Stromal cell of bone marrow (primary cell): ENCODE measurements around the gene SEPTIN11.
A peak's percentile ranks its signal among the peaks of the same experiment; 100 is the strongest.
"Not testable (repeated sequence)": the region's sequence is repeated elsewhere in the genome, so short reads cannot be mapped to it uniquely, and the experiment has no call there.

Experiments used
- DNase-seq: peaks from one replicate; pipeline ENCODE4 v3.0.0-alpha.2; 2012; ENCODE audit warnings: low read depth

The SEPTIN11 gene

GRCh38 chr4:76952071-76952470 is 2.5 kb downstream of the SEPTIN11 start:
- DNase-seq = no peak

DNA sequence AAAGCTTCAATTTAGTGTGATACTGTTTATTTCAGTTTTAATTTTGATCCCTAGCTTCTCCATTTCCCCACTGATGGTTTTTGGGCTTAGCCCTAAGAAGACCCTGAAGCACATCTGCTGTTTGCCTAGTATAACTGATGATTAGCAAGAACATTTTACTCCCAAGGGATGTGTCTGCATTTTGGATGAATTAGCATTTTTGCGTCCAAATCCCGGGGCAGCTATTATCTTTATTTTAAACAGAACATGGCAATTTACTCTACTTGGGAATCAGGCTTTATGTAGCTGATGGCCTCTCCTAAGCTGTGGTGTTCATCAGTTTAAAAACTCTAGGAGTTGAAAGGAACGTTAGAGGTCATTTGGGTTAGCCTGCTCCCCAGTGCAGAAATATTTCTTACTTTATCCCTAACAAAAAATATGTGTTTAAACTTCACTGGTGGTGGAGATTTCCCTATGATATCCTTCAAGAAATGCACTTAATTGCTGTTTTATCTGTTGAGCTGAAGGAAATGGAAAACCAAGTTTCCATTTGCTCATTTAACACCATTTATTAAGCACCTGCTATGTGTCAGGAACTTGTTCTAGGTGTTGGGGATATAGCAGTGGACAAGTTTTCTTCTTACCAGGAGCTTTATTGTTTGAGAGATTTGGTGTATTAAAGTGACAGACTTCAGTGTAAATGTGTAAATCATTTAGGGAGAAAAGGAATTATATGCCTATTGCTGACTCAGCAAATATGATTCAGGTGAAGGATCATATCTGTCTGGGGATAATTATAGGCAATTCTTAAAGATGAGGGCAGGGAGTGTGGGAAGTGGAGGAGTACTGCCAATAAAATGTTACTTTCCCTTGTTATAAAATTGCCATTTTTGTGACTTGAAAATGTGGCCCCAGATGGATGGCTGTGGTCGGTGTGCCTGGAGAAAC is 3.4 kb downstream of the SEPTIN11 start:
- DNase-seq = no peak

DNA sequence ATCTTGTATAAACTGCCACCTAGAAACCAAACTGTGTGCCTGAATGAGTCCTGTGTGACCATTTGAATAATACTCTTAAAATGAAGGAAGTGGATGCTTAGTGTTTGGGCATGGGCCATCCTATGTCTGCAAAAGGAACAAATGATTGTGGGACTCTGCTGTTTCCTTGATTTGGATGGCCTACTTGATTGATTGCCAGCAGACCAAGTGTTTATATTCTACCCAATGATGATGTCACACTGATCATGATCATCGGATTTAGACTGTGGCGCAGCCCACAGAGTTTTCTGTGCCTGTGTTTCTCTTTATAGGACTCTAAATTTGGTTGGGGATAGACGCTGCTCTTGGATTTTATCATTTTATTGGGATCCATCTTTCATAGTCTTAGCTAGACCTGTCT is 4.4 kb downstream of the SEPTIN11 start:
- DNase-seq = no peak

GRCh38 chr4:76954489-76954888 is 4.9 kb downstream of the SEPTIN11 start:
- no peak for DNase-seq

DNA sequence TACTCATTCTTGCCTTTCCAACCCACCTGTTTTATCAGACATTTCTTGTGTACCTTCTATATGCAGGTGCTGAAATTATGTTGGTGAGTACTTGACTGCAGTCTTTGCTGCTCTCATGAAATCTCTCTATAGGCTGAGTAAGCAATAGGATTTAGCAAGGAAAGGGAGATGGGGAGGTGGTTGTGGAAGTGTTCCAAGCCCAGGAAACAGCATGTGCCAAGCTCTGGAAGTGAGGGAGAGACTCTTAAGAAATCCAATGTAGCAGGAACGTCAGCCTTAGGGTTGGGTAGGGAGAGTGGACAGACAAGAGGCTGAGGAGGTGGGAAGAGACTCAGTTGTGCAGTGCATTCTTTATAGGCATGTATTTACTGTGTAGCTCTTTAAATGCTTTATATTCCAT is 5.6 kb downstream of the SEPTIN11 start:
- DNase-seq = no peak

DNA sequence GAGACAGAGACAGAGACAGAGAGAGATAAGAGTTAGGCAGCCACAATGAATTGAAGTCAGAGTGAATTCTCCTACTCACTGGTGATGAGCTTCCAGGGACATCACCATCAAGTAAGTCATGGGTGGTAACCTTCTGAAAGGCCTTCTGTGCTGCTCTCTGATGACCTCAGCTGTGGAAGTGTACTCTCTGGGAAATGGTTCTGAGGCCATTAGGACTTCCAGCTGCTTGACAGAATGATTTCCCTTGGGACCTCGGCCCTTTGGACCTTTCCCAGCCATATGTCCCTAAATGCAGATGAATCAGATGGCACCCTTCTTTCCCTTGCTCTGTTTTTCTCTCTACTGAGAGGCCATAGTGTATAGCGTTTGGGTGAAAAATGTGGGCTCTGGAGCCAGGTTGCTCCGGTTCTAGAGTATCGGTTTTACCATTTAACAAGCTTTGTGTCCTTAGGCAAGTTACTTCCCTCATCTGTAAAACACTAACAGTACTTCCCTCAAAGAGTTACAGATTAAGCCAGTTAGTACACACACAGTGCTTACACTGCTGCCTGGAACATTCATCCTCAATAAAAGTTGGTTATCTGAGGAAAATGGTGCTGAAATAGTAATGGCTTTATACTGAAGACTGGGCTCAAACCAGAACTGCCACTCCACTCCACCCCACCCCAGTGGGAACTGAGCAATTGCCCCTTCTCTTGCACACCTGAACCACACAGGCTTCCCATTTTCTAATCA is 7.6 kb downstream of the SEPTIN11 start:
- no peak for DNase-seq

DNA sequence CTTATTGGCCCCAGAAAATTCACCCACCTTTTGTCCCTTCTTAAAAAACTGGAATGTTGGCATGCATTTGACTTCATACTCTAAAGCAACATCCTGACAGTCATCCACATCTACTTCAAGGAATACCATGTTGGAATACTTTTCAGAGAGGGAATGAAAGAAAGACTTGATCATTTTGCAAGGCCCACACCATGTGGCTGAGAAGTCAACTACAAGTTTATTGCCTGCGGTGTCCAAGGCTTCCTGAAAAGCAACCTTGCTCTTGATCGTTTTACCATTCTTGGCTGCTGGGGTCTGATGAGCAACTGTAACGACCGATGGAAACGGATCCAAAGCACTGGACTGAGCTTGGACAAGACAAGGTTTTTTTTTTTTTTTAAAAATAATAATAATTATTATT is 9.3 kb downstream of the SEPTIN11 start:
- DNase-seq = no peak

GRCh38 chr4:76960014-76960413 is 10.5 kb downstream of the SEPTIN11 start:
- DNase-seq = no peak

DNA sequence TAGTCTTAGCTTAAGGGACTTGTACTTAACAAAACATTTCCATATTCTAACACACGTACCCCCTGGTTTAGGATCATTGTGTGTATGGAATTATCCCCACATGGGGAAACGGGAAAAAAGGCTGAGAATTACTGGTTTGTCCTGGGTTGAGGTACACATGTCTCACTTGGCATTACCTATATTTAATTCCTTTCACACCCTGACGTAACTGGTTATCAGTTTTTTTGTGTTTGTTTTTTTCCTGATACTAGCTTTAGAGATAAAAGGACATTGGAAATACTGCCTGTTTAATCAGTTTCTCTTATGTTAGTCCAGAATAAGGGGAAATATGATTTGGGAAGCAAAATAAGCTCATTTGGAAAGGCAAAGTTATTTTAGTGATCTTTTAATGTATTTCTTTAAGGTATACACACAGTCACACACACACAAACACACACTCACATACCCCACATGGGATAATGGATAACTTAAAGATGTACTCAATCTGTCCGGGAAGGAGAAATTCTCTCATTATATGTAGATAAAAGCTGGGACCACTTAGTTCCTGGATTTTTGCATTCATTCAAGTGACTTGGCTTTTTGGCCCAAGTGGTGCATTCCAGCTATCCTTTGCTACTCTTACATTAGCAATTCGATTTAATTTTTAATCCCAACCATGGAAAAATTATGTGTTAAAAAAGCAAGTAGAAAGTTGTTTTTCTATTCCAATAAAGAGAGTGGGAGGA is 13.0 kb downstream of the SEPTIN11 start:
- DNase-seq = no peak

- DNase-seq = no peak
These were observed 13.7 kb downstream of the SEPTIN11 start for GRCh38 chr4:76963131-76963750.

GRCh38 chr4:76963927-76964326 is 14.4 kb downstream of the SEPTIN11 start:
- not testable (repeated sequence) for DNase-seq

DNA sequence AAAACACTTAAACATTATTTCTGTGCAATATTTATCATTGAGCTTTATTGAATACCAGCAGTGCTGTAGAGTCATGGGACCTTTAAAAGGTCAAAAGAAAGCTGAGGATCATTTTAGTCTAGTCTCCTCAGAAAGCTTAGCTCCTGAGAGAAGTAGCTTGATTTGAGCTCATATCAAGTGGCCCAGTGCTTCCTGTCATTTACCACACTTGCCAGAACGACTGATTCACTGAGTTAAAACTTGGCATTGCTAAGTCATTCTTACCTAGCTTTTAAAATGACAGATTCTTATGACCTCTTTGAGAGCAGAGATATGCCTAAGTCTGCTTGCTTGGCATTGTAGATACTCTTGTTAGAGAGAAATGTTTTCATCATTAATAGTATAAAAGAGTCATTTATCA is 15.2 kb downstream of the SEPTIN11 start:
- no peak for DNase-seq

GRCh38 chr4:76965866-76966579 is 16.5 kb downstream of the SEPTIN11 start:
- DNase-seq = no peak

GRCh38 chr4:76968937-76969336 is 19.4 kb downstream of the SEPTIN11 start:
- DNase-seq = no peak

- no peak for DNase-seq
These were observed 19.9 kb downstream of the SEPTIN11 start for GRCh38 chr4:76969495-76969894.

DNA sequence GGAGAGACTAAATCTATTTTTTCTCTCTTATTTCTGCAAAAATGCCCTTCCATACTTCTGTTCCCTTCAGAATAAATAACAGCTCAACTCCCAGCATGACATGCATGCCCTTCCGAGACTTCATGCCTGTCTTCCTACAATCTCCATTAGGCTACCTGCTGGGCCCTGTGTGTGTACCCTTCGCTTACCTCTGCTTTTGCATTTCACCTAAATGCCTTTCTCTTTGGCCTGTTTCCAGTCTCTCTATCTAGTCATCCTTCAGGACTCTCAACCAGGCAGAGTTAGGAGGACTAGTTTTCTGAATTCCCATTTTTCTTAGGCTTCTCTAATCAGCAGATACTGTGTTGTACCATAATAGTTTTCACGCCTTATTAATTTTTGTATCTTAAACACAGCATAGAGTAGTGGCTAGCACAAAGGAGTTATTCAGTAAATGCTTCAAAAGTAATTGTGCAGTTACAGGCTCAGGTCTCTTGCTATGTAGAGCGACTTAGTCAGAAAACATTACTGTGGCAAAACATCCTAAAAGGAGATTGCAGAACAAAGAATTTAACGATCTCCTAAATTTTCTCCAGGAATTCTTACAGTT is 20.5 kb downstream of the SEPTIN11 start:
- no peak for DNase-seq

- no peak for DNase-seq
These were observed 22.8 kb downstream of the SEPTIN11 start for GRCh38 chr4:76972306-76972705.

GRCh38 chr4:76974150-76974549 is 24.6 kb downstream of the SEPTIN11 start:
- DNase-seq = no peak

DNA sequence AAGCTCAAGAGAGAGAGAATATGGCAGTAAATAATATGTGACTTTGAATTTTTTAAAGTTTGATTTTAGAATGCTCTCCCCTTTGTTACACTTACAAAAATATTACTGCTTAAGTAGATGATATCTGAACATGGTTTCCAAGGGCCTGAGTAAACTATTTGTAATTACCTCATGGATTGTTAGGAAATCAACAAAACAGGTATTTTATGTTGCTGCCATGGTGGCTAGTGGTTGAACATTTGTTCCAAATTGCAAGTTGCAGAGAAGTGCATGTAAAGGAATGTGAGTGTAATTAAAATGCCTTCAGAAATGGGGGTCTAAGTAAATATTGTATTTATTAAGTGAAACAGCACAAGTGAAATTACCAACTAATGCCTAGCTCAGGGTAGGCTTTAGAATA is 27.6 kb downstream of the SEPTIN11 start:
- DNase-seq = no peak

GRCh38 chr4:76977736-76978350 is 28.3 kb downstream of the SEPTIN11 start:
- DNase-seq = peak; percentile 31

DNA sequence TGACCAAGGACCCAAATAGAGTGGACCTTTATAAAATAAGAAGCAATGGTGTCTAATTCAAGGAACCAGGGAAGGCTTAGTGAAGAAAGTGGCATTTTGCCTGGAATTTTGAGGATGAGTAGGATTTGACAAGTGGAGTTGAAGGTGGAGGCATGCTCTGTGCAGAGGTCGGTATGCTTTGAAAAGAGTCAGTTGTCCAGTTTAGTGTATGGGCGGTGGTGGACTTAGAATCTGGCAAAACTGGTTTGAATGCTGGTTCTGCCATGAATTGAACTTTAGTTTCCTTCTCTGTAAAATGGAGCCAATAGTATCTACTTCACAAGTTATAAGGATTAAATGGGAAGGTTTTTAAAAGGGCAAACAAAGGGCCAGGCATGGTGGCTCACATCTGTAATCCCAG is 29.7 kb downstream of the SEPTIN11 start:
- DNase-seq = no peak
